Breast epithelium (tissue), 4 donors: ENCODE measurements around the gene TCFL5. TPM values are rescaled to one million over a fixed set of nuclear protein-coding genes. Genes with fewer than 3 reads are reported as not detected.

Source experiments
- DNase-seq, 2 donors: peaks; one replicate each; pipeline ENCODE4 v3.0.0-alpha.2; 2019; ENCODE audit warnings: low spot score in 2 of 2
- H3K27ac ChIP-seq, 2 donors: fragments of 200-600 bp; sonication (generic) in 1 of 2; one replicate each; pipeline ENCODE4 v1.5.1; 2016 to 2019; ENCODE audit warnings: mild to moderate bottlenecking in 1 of 2
- H3K27me3 ChIP-seq, 2 donors: fragments of 200-600 bp; sonication (generic) in 1 of 2; one replicate each; pipeline versions ENCODE4 v1.5.1 to v1.6.0; 2017 to 2019; ENCODE audit warnings: control low read depth in 1 of 2, mild to moderate bottlenecking in 1 of 2
- H3K36me3 ChIP-seq: fragments of 200-600 bp; one replicate; pipeline ENCODE4 v1.5.1; 2019
- H3K4me1 ChIP-seq, 2 donors: fragments of 200-600 bp; sonication (generic); one replicate each; pipeline ENCODE4 v1.5.1; 2016 to 2019; ENCODE audit warnings: control low read depth in 1 of 2
- H3K4me3 ChIP-seq, 3 donors: fragments of 200-600 bp; sonication (generic); 1 replicate in 2 of 3; 2 replicates in 1 of 3; pipeline ENCODE4 v1.5.1; 2016 to 2019; ENCODE audit warnings: mild to moderate bottlenecking in 3 of 3, moderate library complexity in 2 of 3
- H3K9me3 ChIP-seq, 2 donors: fragments of 200-600 bp; sonication (generic) in 1 of 2; one replicate each; pipeline ENCODE4 v1.5.1; 2016 to 2019; ENCODE audit warnings: control low read depth in 1 of 2
- CTCF ChIP-seq, 3 donors: fragments of 450-650 bp; IDR thresholded peaks; one replicate each; pipeline ENCODE4 v1.5.1; 2016 to 2017; ENCODE audit warnings: antibody characterized with exemption in 3 of 3, mild to moderate bottlenecking in 3 of 3, moderate library complexity in 3 of 3
- POLR2A ChIP-seq: fragments of 450-650 bp; IDR thresholded peaks from one replicate; pipeline ENCODE4 v1.6.1; 2016; ENCODE audit warnings: antibody characterized with exemption, mild to moderate bottlenecking, moderate library complexity
- POLR2AphosphoS5 ChIP-seq, 3 donors: sonication (generic); formaldehyde crosslinking; IDR thresholded peaks; one replicate each; pipeline ENCODE4 v1.6.1; 2017; ENCODE audit warnings: antibody characterized with exemption in 3 of 3
- intact Hi-C: fragments of 100-400 bp; cut with DNase I; formaldehyde crosslinking; loops from one replicate; pipeline ENCODE4 v1.15.1; 2023; ENCODE audit warnings: low total_unique reads
- total RNA-seq, 3 donors: library from RNA; depleted of rRNA; stranded (reverse); fragments of >200 nt; gene quantifications; one replicate each; pipeline ENCODE4 v1.1.0, GENCODE V29; 2016

TCFL5 gene
- total RNA-seq, 3 donors from 2014 or later: 7.8 to 21.0 (median 12.5) TPM

- Histone ChIP-seq H3K4me3 (peak overlapping the region in 2 of 3 donors; percentile 82 to 83), H3K9me3 (no peaks in the 10 kb centered on the region), H3K36me3 (no peaks in the 10 kb centered on the region), H3K27ac (peak overlapping the region; percentile 88 to 92), H3K4me1 (no peaks in the 10 kb centered on the region), H3K27me3 (no peaks in the 10 kb centered on the region)
- intact Hi-C loops: no loop called here
- TF ChIP-seq POLR2A (no peak), POLR2AphosphoS5 (IDR thresholded peaks at IDR 0.05) (no peak), CTCF (IDR thresholded peaks at IDR 0.05) (no peak)
- no peak for DNase-seq
Measured at GRCh38 chr20:62792940-62793756, 68.5 kb downstream of the TCFL5 start.

- intact Hi-C loops: no loop called here
- DNase-seq: no peak
- Histone ChIP-seq H3K4me1 (no peaks in the 10 kb centered on the region), H3K4me3 (no peak overlapping the region), H3K27me3 (no peaks in the 10 kb centered on the region), H3K36me3 (no peaks in the 10 kb centered on the region), H3K9me3 (no peaks in the 10 kb centered on the region), H3K27ac (no peak overlapping the region)
- TF ChIP-seq POLR2A (no peak), POLR2AphosphoS5 (IDR thresholded peaks at IDR 0.05) (no peak), CTCF (IDR thresholded peaks at IDR 0.05) (no peak)
Measured at GRCh38 chr20:62792182-62792939, 69.3 kb downstream of the TCFL5 start.

- peak in 1 of 3 donors; percentile 50 for TF ChIP-seq POLR2AphosphoS5 (IDR thresholded peaks at IDR 0.05)
- TF ChIP-seq CTCF (IDR thresholded peaks at IDR 0.05): peak; percentile 75 to 88 (median 84)
- no peak for TF ChIP-seq POLR2A
- Histone ChIP-seq H3K27me3 (no peaks in the 10 kb centered on the region), H3K4me1 (no peaks in the 10 kb centered on the region), H3K4me3 (no peak overlapping the region), H3K9me3 (no peaks in the 10 kb centered on the region), H3K27ac (no peak overlapping the region), H3K36me3 (no peaks in the 10 kb centered on the region)
- DNase-seq: peak; percentile 67 to 78
- intact Hi-C loops: no loop called here
Measured at GRCh38 chr20:62791301-62792181, 70.1 kb downstream of the TCFL5 start.

Other genes starting within 250 kb of the TCFL5 start
- gene SLCO4A1, start 219.3 kb downstream of the TCFL5 start, total RNA-seq: 10 to 100 TPM in 2 of 3 donors, 1 to 10 TPM in 1; 8.8 to 26.5 (median 15.4) TPM
- under 1 TPM in 1 of 3 donors, not detected in 2; under 0.01 TPM for gene NTSR1, start 153.0 kb downstream of the TCFL5 start, total RNA-seq
- 10 to 100 TPM in 2 of 3 donors, 1 to 10 TPM in 1; 8.5 to 12.9 (median 12.5) TPM for gene MRGBP, start 65.3 kb downstream of the TCFL5 start, total RNA-seq
- gene OGFR, start 57.0 kb downstream of the TCFL5 start, total RNA-seq: 10 to 100 TPM; 38.5 to 45.3 (median 44.2) TPM
- 10 to 100 TPM in 1 of 3 donors, 1 to 10 TPM in 1, under 1 TPM in 1; 0.16 to 10.2 (median 5.0) TPM for gene COL9A3, start 44.8 kb downstream of the TCFL5 start, total RNA-seq
- gene DIDO1, start 64.7 kb upstream of the TCFL5 start, total RNA-seq: 10 to 100 TPM; 59.8 to 83.1 (median 64.9) TPM
- gene GID8, start 76.3 kb upstream of the TCFL5 start, total RNA-seq: 10 to 100 TPM; 30.2 to 36.7 (median 31.8) TPM
- gene SLC17A9, start 90.9 kb upstream of the TCFL5 start, total RNA-seq: 1 to 10 TPM; 2.2 to 4.9 (median 2.7) TPM
- gene BHLHE23, start 145.1 kb upstream of the TCFL5 start, total RNA-seq: not detected